Loucy (cell line): ENCODE results near the gene TLE7.

Experiments used
- H2AFZ ChIP-seq: fragments of 200-600 bp; sonication (generic); 2 replicates; pipeline ENCODE4 v1.6.0; 2016; ENCODE audit warnings: antibody characterized with exemption, mild to moderate bottlenecking, low read length, moderate library complexity
- H3F3A ChIP-seq: fragments of 200-600 bp; 2 replicates; pipeline ENCODE4 v1.6.0; 2016; ENCODE audit warnings: antibody characterized with exemption, low read depth, mild to moderate bottlenecking
- H3K27me3 ChIP-seq: fragments of 200-600 bp; sonication (generic); 2 replicates; pipeline ENCODE4 v1.6.1; 2014; ENCODE audit warnings: low read length, mild to moderate bottlenecking; ENCODE audit not compliant: insufficient read depth, poor library complexity, severe bottlenecking
- H3K36me3 ChIP-seq: fragments of 200-600 bp; sonication (generic); 2 replicates; pipeline ENCODE4 v1.6.1; 2016; ENCODE audit warnings: low read length; ENCODE audit not compliant: insufficient read depth
- H3K4me1 ChIP-seq: fragments of 200-600 bp; sonication (generic); 2 replicates; pipeline ENCODE4 v1.5.1; 2014; ENCODE audit warnings: low read length, mild to moderate bottlenecking; ENCODE audit not compliant: insufficient read depth, poor library complexity, severe bottlenecking
- H3K4me2 ChIP-seq: fragments of 200-600 bp; sonication (generic); 2 replicates; pipeline ENCODE4 v1.6.0; 2014; ENCODE audit warnings: antibody characterized with exemption, low read length, low read depth, mild to moderate bottlenecking; ENCODE audit not compliant: poor library complexity, severe bottlenecking
- H3K4me3 ChIP-seq: fragments of 200-600 bp; sonication (generic); 2 replicates; pipeline ENCODE4 v1.5.1; 2014; ENCODE audit warnings: low read length, mild to moderate bottlenecking, mixed read lengths; ENCODE audit not compliant: poor library complexity, severe bottlenecking
- H3K79me2 ChIP-seq: fragments of 200-600 bp; sonication (generic); 2 replicates; pipeline ENCODE4 v1.6.1; 2014; ENCODE audit warnings: low read length; ENCODE audit not compliant: insufficient read depth
- H3K9ac ChIP-seq: fragments of 200-600 bp; sonication (generic); 2 replicates; pipeline ENCODE4 v1.6.0; 2014; ENCODE audit warnings: mild to moderate bottlenecking, low read depth, low read length, moderate library complexity; ENCODE audit not compliant: poor library complexity, severe bottlenecking
- H3K9me2 ChIP-seq: fragments of 200-600 bp; sonication (generic); replicated peaks from 2 replicates; pipeline ENCODE4 v1.6.1; 2016; ENCODE audit warnings: low read depth, low read length, mixed read lengths
- H3K9me3 ChIP-seq: fragments of 200-600 bp; sonication (generic); 2 replicates; pipeline ENCODE4 v1.6.1; 2014; ENCODE audit warnings: mild to moderate bottlenecking, antibody characterized with exemption, low read length, low read depth; ENCODE audit not compliant: insufficient read depth
- H4K20me1 ChIP-seq: fragments of 200-600 bp; sonication (generic); 2 replicates; pipeline ENCODE4 v1.6.0; 2014; ENCODE audit warnings: antibody characterized with exemption, low read length, mild to moderate bottlenecking; ENCODE audit not compliant: insufficient read depth, poor library complexity, severe bottlenecking
- CTCF ChIP-seq: fragments of 200-600 bp; sonication (generic); conservative IDR thresholded peaks from 2 replicates; pipeline ENCODE4 v1.5.1; 2014; ENCODE audit warnings: mild to moderate bottlenecking, antibody characterized with exemption, low read length
- EZH2phosphoT487 ChIP-seq: fragments of 200-600 bp; IDR thresholded peaks from 2 replicates; pipeline ENCODE4 v1.6.1; 2018; ENCODE audit warnings: antibody characterized with exemption, mild to moderate bottlenecking, moderate library complexity, borderline replicate concordance

TLE7 gene

GRCh38 chr16:71480956-71481355, 39.1 kb upstream of the TLE7 start:
- Histone ChIP-seq H3K9ac (no peak overlapping the region), H2AFZ (no peak overlapping the region), H3F3A (no peaks in the 10 kb centered on the region), H3K4me2 (no peak overlapping the region), H3K36me3 (no peaks in the 10 kb centered on the region), H4K20me1 (no peaks in the 10 kb centered on the region), H3K9me3 (no peaks in the 10 kb centered on the region), H3K79me2 (no peaks in the 10 kb centered on the region), H3K9me2 (no peaks in the 10 kb centered on the region), H3K4me3 (no peak overlapping the region), H3K27me3 (no peaks in the 10 kb centered on the region), H3K4me1 (peaks cover 8% of the 10 kb centered on the region)
- TF ChIP-seq CTCF (no peak), EZH2phosphoT487 (no peak)

- peaks cover 4% of the 10 kb centered on the region for H3K4me1 ChIP-seq
- H3K27me3 ChIP-seq: no peaks in the 10 kb centered on the region
- no peaks in the 10 kb centered on the region for H3K9me2 ChIP-seq
- TF ChIP-seq EZH2phosphoT487 (no peak), CTCF (peak; percentile 61)
- no peak overlapping the region for H3K4me3 ChIP-seq
- H3K79me2 ChIP-seq: no peaks in the 10 kb centered on the region
- H3F3A ChIP-seq: no peaks in the 10 kb centered on the region
- no peaks in the 10 kb centered on the region for H4K20me1 ChIP-seq
- no peak overlapping the region for H3K9ac ChIP-seq
- H3K4me2 ChIP-seq: no peak overlapping the region
- H3K36me3 ChIP-seq: no peaks in the 10 kb centered on the region
- H2AFZ ChIP-seq: no peak overlapping the region
- no peaks in the 10 kb centered on the region for H3K9me3 ChIP-seq
These were observed 37.6 kb upstream of the TLE7 start for GRCh38 chr16:71479420-71479819.

- no peak for TF ChIP-seq CTCF
- no peak for TF ChIP-seq EZH2phosphoT487
- H3K27me3 ChIP-seq: no peaks in the 10 kb centered on the region
- no peaks in the 10 kb centered on the region for H4K20me1 ChIP-seq
- no peaks in the 10 kb centered on the region for H3F3A ChIP-seq
- no peaks in the 10 kb centered on the region for H3K9me2 ChIP-seq
- H3K9me3 ChIP-seq: no peaks in the 10 kb centered on the region
- no peak overlapping the region for H3K4me3 ChIP-seq
- no peaks in the 10 kb centered on the region for H3K79me2 ChIP-seq
- no peak overlapping the region for H2AFZ ChIP-seq
- H3K4me2 ChIP-seq: no peak overlapping the region
- H3K36me3 ChIP-seq: no peaks in the 10 kb centered on the region
- H3K4me1 ChIP-seq: no peaks in the 10 kb centered on the region
- H3K9ac ChIP-seq: no peak overlapping the region
These were observed 34.7 kb upstream of the TLE7 start for GRCh38 chr16:71476457-71477124.
